A204.1 (cell line): ENCODE measurements around the gene XRCC3.

ENCODE experiments used
- FAIRE-seq: peaks from 2 replicates; lab custom pipeline; 2012; peaks lifted over from hg19 to GRCh38; lab: Jason Lieb, UNC

The XRCC3 gene

GRCh38 chr14:103738701-103739451 lies 23.6 kb upstream of the XRCC3 start:
- FAIRE-seq, result no peak

- no peak for FAIRE-seq
These were observed 22.9 kb upstream of the XRCC3 start for GRCh38 chr14:103738166-103738565.

GRCh38 chr14:103737432-103738045 lies 22.3 kb upstream of the XRCC3 start:
- FAIRE-seq, result no peak

- no peak for FAIRE-seq
These were observed 21.5 kb upstream of the XRCC3 start for GRCh38 chr14:103736546-103737431.

- FAIRE-seq, result no peak
These were observed 20.7 kb upstream of the XRCC3 start for GRCh38 chr14:103735815-103736545.

- no peak for FAIRE-seq
These were observed 20.2 kb upstream of the XRCC3 start for GRCh38 chr14:103735439-103735814.

GRCh38 chr14:103735022-103735421 lies 19.8 kb upstream of the XRCC3 start:
- no peak for FAIRE-seq

GRCh38 chr14:103734081-103734888 lies 19.0 kb upstream of the XRCC3 start:
- FAIRE-seq, result no peak

- FAIRE-seq, result no peak
These were observed 18.4 kb upstream of the XRCC3 start for GRCh38 chr14:103733651-103734050.

- FAIRE-seq, result no peak
These were observed 17.8 kb upstream of the XRCC3 start for GRCh38 chr14:103732868-103733620.

GRCh38 chr14:103731916-103732867 lies 16.9 kb upstream of the XRCC3 start:
- no peak for FAIRE-seq

GRCh38 chr14:103731481-103731880 lies 16.2 kb upstream of the XRCC3 start:
- no peak for FAIRE-seq

- FAIRE-seq, result no peak
These were observed 15.3 kb upstream of the XRCC3 start for GRCh38 chr14:103730490-103731035.

GRCh38 chr14:103729496-103730448 lies 14.5 kb upstream of the XRCC3 start:
- no peak for FAIRE-seq

- no peak for FAIRE-seq
These were observed 13.5 kb upstream of the XRCC3 start for GRCh38 chr14:103728721-103729120.

- FAIRE-seq, result no peak
These were observed 12.9 kb upstream of the XRCC3 start for GRCh38 chr14:103728141-103728540.

GRCh38 chr14:103727313-103727980 lies 12.2 kb upstream of the XRCC3 start:
- FAIRE-seq, result no peak
